ENCODE measurements around the gene CHAC1.
A peak's percentile ranks its signal among the peaks of the same experiment; 100 is the strongest.

The CHAC1 gene

DNA sequence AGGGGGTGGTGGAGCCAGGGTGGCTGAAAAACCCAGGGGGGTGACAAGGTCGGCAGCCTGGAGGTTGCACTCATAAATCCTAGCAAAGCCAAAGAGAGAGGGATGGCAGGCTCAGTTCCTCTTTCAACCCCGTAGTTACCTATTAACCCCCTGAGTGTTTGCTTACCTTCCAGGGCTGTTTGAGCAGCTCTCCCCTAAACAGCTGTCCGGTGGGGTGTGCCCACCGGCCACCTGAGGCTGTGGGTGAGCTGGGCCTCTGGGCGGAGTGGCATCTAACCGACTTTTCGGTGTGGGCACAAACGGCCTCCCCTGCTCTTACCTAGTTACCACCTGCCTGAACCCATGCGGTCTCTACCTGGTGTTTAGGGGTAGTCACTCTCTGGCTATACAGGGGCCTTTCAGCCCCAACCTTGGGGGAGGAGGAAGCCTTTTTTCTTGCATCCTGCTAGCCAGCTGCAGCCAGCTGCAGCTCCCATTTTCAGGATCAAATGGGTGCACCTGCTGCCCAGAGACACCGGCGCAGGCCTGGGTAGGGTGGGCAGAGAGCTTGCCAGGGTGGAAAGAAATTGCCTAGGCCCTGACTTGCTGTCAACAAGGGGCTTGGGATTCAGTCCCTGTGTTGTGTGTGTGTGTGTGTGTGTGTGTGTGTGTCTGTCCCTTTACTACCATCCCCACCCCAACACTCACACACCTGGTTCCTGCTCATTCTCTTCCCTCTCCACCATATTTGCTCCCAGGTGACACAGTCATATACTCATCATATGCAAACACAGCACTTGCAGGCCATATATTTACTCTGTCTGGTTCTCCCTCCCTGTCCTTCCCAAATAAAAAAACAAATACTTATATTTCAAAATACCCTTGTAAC is 20.4 kb upstream of the CHAC1 start:
- Histone ChIP-seq H3K4me1 (ENCODE audit: control insufficient read depth, insufficient read depth, low read length) (peaks cover 17% of the 10 kb centered on the region), H3K36me3 (ENCODE audit: control insufficient read depth, insufficient read depth, low read length, severe bottlenecking) (no peaks in the 10 kb centered on the region), H3K9ac (ENCODE audit: low read length) (no peak overlapping the region), H3K4me3 (ENCODE audit: low read length) (no peak overlapping the region), H3K27me3 (replicated peaks; ENCODE audit: control insufficient read depth, insufficient read depth, low read length) (peaks cover 60% of the 10 kb centered on the region), H3K9me3 (ENCODE audit: control insufficient read depth, low read length) (no peaks in the 10 kb centered on the region)
- DNase-seq (ENCODE audit: low read depth) = no peak

GRCh38 chr15:40933517-40933902 is 19.8 kb upstream of the CHAC1 start:
- Histone ChIP-seq H3K4me1 (ENCODE audit: control insufficient read depth, insufficient read depth, low read length) (peaks cover 17% of the 10 kb centered on the region), H3K4me3 (ENCODE audit: low read length) (no peak overlapping the region), H3K27me3 (replicated peaks; ENCODE audit: control insufficient read depth, insufficient read depth, low read length) (peaks cover 58% of the 10 kb centered on the region), H3K9me3 (ENCODE audit: control insufficient read depth, low read length) (no peaks in the 10 kb centered on the region), H3K36me3 (ENCODE audit: control insufficient read depth, insufficient read depth, low read length, severe bottlenecking) (no peaks in the 10 kb centered on the region), H3K9ac (ENCODE audit: low read length) (no peak overlapping the region)
- DNase-seq (ENCODE audit: low read depth) = no peak

GRCh38 chr15:40934457-40934856 is 18.8 kb upstream of the CHAC1 start:
- peaks cover 50% of the 10 kb centered on the region for H3K27me3 ChIP-seq (replicated peaks; ENCODE audit: control insufficient read depth, insufficient read depth, low read length)
- no peak overlapping the region for H3K9ac ChIP-seq (ENCODE audit: low read length)
- DNase-seq (ENCODE audit: low read depth) = no peak
- no peak overlapping the region for H3K4me3 ChIP-seq (ENCODE audit: low read length)
- H3K9me3 ChIP-seq (ENCODE audit: control insufficient read depth, low read length) = no peaks in the 10 kb centered on the region
- H3K4me1 ChIP-seq (ENCODE audit: control insufficient read depth, insufficient read depth, low read length) = peaks cover 9% of the 10 kb centered on the region
- no peaks in the 10 kb centered on the region for H3K36me3 ChIP-seq (ENCODE audit: control insufficient read depth, insufficient read depth, low read length, severe bottlenecking)

DNA sequence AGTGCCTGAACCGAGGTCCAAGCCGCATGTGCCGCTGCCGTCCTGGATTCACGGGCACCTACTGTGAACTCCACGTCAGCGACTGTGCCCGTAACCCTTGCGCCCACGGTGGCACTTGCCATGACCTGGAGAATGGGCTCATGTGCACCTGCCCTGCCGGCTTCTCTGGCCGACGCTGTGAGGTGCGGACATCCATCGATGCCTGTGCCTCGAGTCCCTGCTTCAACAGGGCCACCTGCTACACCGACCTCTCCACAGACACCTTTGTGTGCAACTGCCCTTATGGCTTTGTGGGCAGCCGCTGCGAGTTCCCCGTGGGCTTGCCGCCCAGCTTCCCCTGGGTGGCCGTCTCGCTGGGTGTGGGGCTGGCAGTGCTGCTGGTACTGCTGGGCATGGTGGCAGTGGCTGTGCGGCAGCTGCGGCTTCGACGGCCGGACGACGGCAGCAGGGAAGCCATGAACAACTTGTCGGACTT is 17.0 kb upstream of the CHAC1 start:
- Histone ChIP-seq H3K4me3 (ENCODE audit: low read length) (no peak overlapping the region), H3K36me3 (ENCODE audit: control insufficient read depth, insufficient read depth, low read length, severe bottlenecking) (no peaks in the 10 kb centered on the region), H3K9ac (ENCODE audit: low read length) (no peak overlapping the region), H3K9me3 (ENCODE audit: control insufficient read depth, low read length) (no peaks in the 10 kb centered on the region), H3K4me1 (ENCODE audit: control insufficient read depth, insufficient read depth, low read length) (peaks cover 2% of the 10 kb centered on the region), H3K27me3 (replicated peaks; ENCODE audit: control insufficient read depth, insufficient read depth, low read length) (peaks cover 33% of the 10 kb centered on the region)
- no peak for DNase-seq (ENCODE audit: low read depth)

DNA sequence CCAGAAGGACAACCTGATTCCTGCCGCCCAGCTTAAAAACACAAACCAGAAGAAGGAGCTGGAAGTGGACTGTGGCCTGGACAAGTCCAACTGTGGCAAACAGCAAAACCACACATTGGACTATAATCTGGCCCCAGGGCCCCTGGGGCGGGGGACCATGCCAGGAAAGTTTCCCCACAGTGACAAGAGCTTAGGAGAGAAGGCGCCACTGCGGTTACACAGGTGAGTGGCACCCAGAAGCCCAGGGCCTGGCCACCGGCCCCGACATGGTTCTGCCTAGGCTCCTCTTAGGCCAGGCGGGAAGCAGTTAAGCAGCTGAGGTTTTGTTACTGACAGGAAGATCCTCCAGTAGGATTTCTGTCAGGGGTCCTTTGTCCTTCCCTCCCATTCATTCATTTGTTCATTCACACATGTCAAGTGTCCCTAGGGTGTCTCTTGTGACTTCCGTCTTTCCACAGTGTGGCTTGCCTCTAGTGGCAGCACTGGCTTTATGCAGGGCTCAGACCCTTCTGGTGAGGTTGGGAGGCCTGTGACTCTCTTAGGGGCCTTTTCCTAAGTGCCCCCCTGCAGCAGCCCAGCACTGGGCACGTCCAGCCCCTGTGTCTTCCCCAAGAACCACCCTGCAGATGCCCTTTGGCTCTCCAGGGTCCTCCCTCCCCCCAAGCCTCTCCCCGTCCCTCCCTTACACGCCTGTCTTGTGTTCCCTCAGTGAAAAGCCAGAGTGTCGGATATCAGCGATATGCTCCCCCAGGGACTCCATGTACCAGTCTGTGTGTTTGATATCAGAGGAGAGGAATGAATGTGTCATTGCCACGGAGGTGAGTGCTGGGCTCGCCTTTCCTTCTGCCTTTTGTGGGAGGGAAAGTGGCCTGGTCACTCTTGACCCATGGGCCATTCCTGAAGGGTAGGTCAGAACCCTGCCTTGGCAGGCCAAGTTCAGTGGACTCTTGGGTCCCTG is 16.3 kb upstream of the CHAC1 start:
- DNase-seq (ENCODE audit: low read depth) = peak; percentile 62
- Histone ChIP-seq H3K27me3 (replicated peaks; ENCODE audit: control insufficient read depth, insufficient read depth, low read length) (peaks cover 26% of the 10 kb centered on the region), H3K4me3 (ENCODE audit: low read length) (no peak overlapping the region), H3K36me3 (ENCODE audit: control insufficient read depth, insufficient read depth, low read length, severe bottlenecking) (no peaks in the 10 kb centered on the region), H3K9me3 (ENCODE audit: control insufficient read depth, low read length) (no peaks in the 10 kb centered on the region), H3K4me1 (ENCODE audit: control insufficient read depth, insufficient read depth, low read length) (peaks cover 6% of the 10 kb centered on the region), H3K9ac (ENCODE audit: low read length) (no peak overlapping the region)

GRCh38 chr15:40937762-40938535 is 15.3 kb upstream of the CHAC1 start:
- Histone ChIP-seq H3K4me1 (ENCODE audit: control insufficient read depth, insufficient read depth, low read length) (peaks cover 13% of the 10 kb centered on the region), H3K36me3 (ENCODE audit: control insufficient read depth, insufficient read depth, low read length, severe bottlenecking) (no peaks in the 10 kb centered on the region), H3K27me3 (replicated peaks; ENCODE audit: control insufficient read depth, insufficient read depth, low read length) (peaks cover 16% of the 10 kb centered on the region), H3K9ac (ENCODE audit: low read length) (no peak overlapping the region), H3K9me3 (ENCODE audit: control insufficient read depth, low read length) (no peaks in the 10 kb centered on the region), H3K4me3 (ENCODE audit: low read length) (no peak overlapping the region)
- DNase-seq (ENCODE audit: low read depth) = no peak

GRCh38 chr15:40938536-40938870 is 14.8 kb upstream of the CHAC1 start:
- peaks cover 13% of the 10 kb centered on the region for H3K4me1 ChIP-seq (ENCODE audit: control insufficient read depth, insufficient read depth, low read length)
- H3K9ac ChIP-seq (ENCODE audit: low read length) = no peak overlapping the region
- H3K27me3 ChIP-seq (replicated peaks; ENCODE audit: control insufficient read depth, insufficient read depth, low read length) = peaks cover 15% of the 10 kb centered on the region
- H3K4me3 ChIP-seq (ENCODE audit: low read length) = no peak overlapping the region
- H3K36me3 ChIP-seq (ENCODE audit: control insufficient read depth, insufficient read depth, low read length, severe bottlenecking) = no peaks in the 10 kb centered on the region
- no peak for DNase-seq (ENCODE audit: low read depth)
- H3K9me3 ChIP-seq (ENCODE audit: control insufficient read depth, low read length) = no peaks in the 10 kb centered on the region

GRCh38 chr15:40940296-40940801 is 12.9 kb upstream of the CHAC1 start:
- H3K9me3 ChIP-seq (ENCODE audit: control insufficient read depth, low read length) = no peaks in the 10 kb centered on the region
- H3K36me3 ChIP-seq (ENCODE audit: control insufficient read depth, insufficient read depth, low read length, severe bottlenecking) = no peaks in the 10 kb centered on the region
- H3K4me1 ChIP-seq (ENCODE audit: control insufficient read depth, insufficient read depth, low read length) = peaks cover 13% of the 10 kb centered on the region
- H3K9ac ChIP-seq (ENCODE audit: low read length) = no peak overlapping the region
- no peak overlapping the region for H3K4me3 ChIP-seq (ENCODE audit: low read length)
- H3K27me3 ChIP-seq (replicated peaks; ENCODE audit: control insufficient read depth, insufficient read depth, low read length) = peaks cover 18% of the 10 kb centered on the region
- no peak for DNase-seq (ENCODE audit: low read depth)

GRCh38 chr15:40941068-40941527 is 12.2 kb upstream of the CHAC1 start:
- peaks cover 13% of the 10 kb centered on the region for H3K4me1 ChIP-seq (ENCODE audit: control insufficient read depth, insufficient read depth, low read length)
- H3K4me3 ChIP-seq (ENCODE audit: low read length) = peak overlapping the region; percentile 76
- H3K9me3 ChIP-seq (ENCODE audit: control insufficient read depth, low read length) = no peaks in the 10 kb centered on the region
- H3K9ac ChIP-seq (ENCODE audit: low read length) = peak overlapping the region; percentile 74
- no peaks in the 10 kb centered on the region for H3K36me3 ChIP-seq (ENCODE audit: control insufficient read depth, insufficient read depth, low read length, severe bottlenecking)
- H3K27me3 ChIP-seq (replicated peaks; ENCODE audit: control insufficient read depth, insufficient read depth, low read length) = peaks cover 14% of the 10 kb centered on the region
- DNase-seq (ENCODE audit: low read depth) = no peak

DNA sequence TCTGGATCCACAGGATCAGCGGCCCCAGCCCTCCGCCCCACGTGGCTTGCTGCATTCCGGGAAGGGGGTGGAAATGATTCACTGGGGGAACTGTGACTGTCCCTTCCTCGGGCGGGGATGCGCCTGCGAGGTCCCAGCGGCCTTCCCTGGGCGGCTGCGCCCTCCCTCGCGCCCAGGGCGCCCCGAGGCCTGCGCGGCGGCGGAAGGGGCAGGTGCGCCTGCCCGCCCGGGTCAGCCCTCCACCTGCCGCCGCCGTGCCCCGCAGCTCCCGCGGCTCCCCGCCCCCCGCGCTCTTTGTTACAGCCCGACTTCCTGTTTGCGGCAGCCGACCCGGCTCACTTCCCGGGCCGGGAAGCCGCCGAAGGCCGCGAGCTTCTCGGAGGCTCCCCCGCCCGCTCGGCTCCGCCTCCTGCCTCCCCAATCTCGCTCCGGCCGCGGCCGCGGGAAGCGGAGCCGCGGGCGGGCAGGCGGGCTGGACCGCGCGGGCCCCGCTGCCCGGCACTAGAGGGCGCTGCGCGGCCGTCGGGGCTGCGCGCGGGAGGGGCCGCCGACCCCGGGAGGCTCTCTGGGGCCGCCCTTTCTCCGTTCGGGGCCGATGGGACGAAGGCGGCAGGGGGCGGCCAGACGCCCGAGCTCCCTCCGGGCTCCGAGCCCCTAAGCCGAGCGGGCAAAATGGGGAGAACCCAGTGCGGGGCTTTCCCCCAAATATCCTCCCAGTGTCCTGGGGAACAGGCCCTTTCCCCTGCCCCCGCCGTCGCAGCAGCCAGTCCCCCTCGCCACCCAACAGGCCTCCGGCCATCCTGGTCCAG is 11.5 kb upstream of the CHAC1 start:
- no peaks in the 10 kb centered on the region for H3K9me3 ChIP-seq (ENCODE audit: control insufficient read depth, low read length)
- H3K36me3 ChIP-seq (ENCODE audit: control insufficient read depth, insufficient read depth, low read length, severe bottlenecking) = no peaks in the 10 kb centered on the region
- peaks cover 13% of the 10 kb centered on the region for H3K27me3 ChIP-seq (replicated peaks; ENCODE audit: control insufficient read depth, insufficient read depth, low read length)
- DNase-seq (ENCODE audit: low read depth) = peak; percentile 91
- H3K4me1 ChIP-seq (ENCODE audit: control insufficient read depth, insufficient read depth, low read length) = peaks cover 13% of the 10 kb centered on the region
- peak overlapping the region; percentile 78 for H3K9ac ChIP-seq (ENCODE audit: low read length)
- peak overlapping the region; percentile 76 for H3K4me3 ChIP-seq (ENCODE audit: low read length)
